Measurements from ENCODE around the gene POLG2. TPM values are rescaled to one million over a fixed set of nuclear protein-coding genes. Genes with fewer than 3 reads are reported as not detected.

Gene POLG2
- total RNA-seq, 1 experiment from 2014 or later: 42.7 TPM

DNA sequence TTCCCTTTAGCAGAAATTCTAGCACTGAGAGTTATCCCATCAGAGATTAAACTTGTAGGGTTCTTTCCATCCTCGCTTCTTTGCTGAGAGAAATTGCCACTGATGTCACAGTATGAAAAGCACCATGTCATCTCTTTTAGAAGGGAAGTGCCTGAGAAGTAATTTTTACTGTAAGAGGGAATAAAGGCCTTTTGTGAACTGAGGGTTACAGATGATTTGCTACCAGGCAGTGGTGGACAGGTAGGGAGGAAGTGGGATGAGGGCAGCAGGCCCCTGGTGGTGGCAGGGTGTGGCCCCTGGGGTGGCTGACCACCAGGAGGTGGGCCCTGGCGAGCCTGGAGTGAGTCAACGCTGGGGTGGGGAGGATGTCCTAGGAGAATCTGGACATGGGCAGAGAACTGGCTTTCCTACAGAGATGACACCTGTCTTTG, 54.3 kb downstream of the POLG2 start (continued):
- TF ChIP-seq, protein P1, sequence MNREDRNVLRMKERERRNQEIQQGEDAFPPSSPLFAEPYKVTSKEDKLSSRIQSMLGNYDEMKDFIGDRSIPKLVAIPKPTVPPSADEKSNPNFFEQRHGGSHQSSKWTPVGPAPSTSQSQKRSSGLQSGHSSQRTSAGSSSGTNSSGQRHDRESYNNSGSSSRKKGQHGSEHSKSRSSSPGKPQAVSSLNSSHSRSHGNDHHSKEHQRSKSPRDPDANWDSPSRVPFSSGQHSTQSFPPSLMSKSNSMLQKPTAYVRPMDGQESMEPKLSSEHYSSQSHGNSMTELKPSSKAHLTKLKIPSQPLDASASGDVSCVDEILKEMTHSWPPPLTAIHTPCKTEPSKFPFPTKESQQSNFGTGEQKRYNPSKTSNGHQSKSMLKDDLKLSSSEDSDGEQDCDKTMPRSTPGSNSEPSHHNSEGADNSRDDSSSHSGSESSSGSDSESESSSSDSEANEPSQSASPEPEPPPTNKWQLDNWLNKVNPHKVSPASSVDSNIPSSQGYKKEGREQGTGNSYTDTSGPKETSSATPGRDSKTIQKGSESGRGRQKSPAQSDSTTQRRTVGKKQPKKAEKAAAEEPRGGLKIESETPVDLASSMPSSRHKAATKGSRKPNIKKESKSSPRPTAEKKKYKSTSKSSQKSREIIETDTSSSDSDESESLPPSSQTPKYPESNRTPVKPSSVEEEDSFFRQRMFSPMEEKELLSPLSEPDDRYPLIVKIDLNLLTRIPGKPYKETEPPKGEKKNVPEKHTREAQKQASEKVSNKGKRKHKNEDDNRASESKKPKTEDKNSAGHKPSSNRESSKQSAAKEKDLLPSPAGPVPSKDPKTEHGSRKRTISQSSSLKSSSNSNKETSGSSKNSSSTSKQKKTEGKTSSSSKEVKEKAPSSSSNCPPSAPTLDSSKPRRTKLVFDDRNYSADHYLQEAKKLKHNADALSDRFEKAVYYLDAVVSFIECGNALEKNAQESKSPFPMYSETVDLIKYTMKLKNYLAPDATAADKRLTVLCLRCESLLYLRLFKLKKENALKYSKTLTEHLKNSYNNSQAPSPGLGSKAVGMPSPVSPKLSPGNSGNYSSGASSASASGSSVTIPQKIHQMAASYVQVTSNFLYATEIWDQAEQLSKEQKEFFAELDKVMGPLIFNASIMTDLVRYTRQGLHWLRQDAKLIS (CRISPR knock-in tag; IDR thresholded peaks at IDR 0.05; ENCODE audit: borderline replicate concordance): no peak
- TF ChIP-seq CTCF (IDR thresholded peaks at IDR 0.05) (no peak), RELA (CRISPR knock-in tag; IDR thresholded peaks at IDR 0.05; ENCODE audit: borderline replicate concordance) (no peak), ZNF671 (CRISPR knock-in tag; IDR thresholded peaks at IDR 0.05) (no peak)
- TF ChIP-seq, protein P2, sequence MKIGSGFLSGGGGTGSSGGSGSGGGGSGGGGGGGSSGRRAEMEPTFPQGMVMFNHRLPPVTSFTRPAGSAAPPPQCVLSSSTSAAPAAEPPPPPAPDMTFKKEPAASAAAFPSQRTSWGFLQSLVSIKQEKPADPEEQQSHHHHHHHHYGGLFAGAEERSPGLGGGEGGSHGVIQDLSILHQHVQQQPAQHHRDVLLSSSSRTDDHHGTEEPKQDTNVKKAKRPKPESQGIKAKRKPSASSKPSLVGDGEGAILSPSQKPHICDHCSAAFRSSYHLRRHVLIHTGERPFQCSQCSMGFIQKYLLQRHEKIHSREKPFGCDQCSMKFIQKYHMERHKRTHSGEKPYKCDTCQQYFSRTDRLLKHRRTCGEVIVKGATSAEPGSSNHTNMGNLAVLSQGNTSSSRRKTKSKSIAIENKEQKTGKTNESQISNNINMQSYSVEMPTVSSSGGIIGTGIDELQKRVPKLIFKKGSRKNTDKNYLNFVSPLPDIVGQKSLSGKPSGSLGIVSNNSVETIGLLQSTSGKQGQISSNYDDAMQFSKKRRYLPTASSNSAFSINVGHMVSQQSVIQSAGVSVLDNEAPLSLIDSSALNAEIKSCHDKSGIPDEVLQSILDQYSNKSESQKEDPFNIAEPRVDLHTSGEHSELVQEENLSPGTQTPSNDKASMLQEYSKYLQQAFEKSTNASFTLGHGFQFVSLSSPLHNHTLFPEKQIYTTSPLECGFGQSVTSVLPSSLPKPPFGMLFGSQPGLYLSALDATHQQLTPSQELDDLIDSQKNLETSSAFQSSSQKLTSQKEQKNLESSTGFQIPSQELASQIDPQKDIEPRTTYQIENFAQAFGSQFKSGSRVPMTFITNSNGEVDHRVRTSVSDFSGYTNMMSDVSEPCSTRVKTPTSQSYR (CRISPR knock-in tag; IDR thresholded peaks at IDR 0.05): no peak
- TF ChIP-seq, protein P3, sequence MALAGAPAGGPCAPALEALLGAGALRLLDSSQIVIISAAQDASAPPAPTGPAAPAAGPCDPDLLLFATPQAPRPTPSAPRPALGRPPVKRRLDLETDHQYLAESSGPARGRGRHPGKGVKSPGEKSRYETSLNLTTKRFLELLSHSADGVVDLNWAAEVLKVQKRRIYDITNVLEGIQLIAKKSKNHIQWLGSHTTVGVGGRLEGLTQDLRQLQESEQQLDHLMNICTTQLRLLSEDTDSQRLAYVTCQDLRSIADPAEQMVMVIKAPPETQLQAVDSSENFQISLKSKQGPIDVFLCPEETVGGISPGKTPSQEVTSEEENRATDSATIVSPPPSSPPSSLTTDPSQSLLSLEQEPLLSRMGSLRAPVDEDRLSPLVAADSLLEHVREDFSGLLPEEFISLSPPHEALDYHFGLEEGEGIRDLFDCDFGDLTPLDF (CRISPR knock-in tag; IDR thresholded peaks at IDR 0.05): no peak

- POLR2A ChIA-PET: no interaction called here
- H3K4me1 Mint-ChIP-seq: no peaks in the 10 kb centered on the region
- no peak for DNase-seq (ENCODE audit: low spot score)
- no peak for TF ChIP-seq CREM (CRISPR knock-in tag; IDR thresholded peaks at IDR 0.05)
- TF ChIP-seq, protein P2 (CRISPR knock-in tag; IDR thresholded peaks at IDR 0.05): no peak
- H3K27ac Mint-ChIP-seq: no peak overlapping the region
- no peak for ATAC-seq
- no peak overlapping the region for H3K4me3 Mint-ChIP-seq
- CTCF ChIA-PET: no interaction called here
- peaks cover 8% of the 10 kb centered on the region for H3K27me3 Mint-ChIP-seq (ENCODE audit: low read depth)
- peaks cover 29% of the 10 kb centered on the region for H3K36me3 Mint-ChIP-seq
- peaks cover 32% of the 10 kb centered on the region for H3K9me3 Mint-ChIP-seq
Measured at GRCh38 chr17:64441772-64442540, 54.9 kb downstream of the POLG2 start.

DNA sequence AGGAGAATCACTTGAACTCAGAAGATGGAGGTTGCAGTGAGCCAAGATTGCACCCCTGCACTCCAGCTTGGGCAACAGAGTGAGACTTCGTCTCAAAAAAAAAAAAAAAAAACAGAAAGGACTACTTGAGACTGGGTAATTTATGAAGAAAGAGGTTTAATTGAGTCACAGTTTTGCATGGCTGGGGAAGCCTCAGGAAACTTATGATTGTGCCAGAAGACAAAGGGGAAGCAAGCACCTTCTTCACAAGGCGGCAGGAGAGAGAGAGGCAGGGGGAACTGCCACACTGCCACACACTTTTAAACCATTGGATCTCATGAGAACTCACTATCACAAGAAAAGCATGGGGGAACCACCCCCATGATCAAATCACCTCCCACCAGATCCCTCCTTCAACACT, 56.9 kb downstream of the POLG2 start:
- H3K27me3 Mint-ChIP-seq (ENCODE audit: low read depth): peaks cover 13% of the 10 kb centered on the region
- H3K4me1 Mint-ChIP-seq: no peaks in the 10 kb centered on the region
- POLR2A ChIA-PET: no interaction called here
- H3K9me3 Mint-ChIP-seq: peaks cover 45% of the 10 kb centered on the region
- H3K27ac Mint-ChIP-seq: no peak overlapping the region
- CTCF ChIA-PET: interaction anchor here (1.0 kb wide), 1 partner anchor 20 kb away, joined by 3 read pairs; no protein-coding TSS in a partner anchor
- no peak for DNase-seq (ENCODE audit: low spot score)
- H3K36me3 Mint-ChIP-seq: peaks cover 42% of the 10 kb centered on the region
- H3K4me3 Mint-ChIP-seq: no peak overlapping the region
- ATAC-seq: no peak
- TF ChIP-seq, protein P4, sequence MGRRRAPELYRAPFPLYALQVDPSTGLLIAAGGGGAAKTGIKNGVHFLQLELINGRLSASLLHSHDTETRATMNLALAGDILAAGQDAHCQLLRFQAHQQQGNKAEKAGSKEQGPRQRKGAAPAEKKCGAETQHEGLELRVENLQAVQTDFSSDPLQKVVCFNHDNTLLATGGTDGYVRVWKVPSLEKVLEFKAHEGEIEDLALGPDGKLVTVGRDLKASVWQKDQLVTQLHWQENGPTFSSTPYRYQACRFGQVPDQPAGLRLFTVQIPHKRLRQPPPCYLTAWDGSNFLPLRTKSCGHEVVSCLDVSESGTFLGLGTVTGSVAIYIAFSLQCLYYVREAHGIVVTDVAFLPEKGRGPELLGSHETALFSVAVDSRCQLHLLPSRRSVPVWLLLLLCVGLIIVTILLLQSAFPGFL (CRISPR knock-in tag; IDR thresholded peaks at IDR 0.05; ENCODE audit: borderline replicate concordance): no peak
- no peak for TF ChIP-seq NR1H2 (CRISPR knock-in tag; IDR thresholded peaks at IDR 0.05)
- TF ChIP-seq NFATC4 (CRISPR knock-in tag; IDR thresholded peaks at IDR 0.05): no peak
- TF ChIP-seq CTCF (IDR thresholded peaks at IDR 0.05): no peak
- no peak for TF ChIP-seq OVOL2 (CRISPR knock-in tag; IDR thresholded peaks at IDR 0.05; ENCODE audit: borderline replicate concordance)
- TF ChIP-seq ZNF121 (CRISPR knock-in tag; IDR thresholded peaks at IDR 0.05): no peak
- no peak for TF ChIP-seq MYBL2 (CRISPR knock-in tag; IDR thresholded peaks at IDR 0.05)
- TF ChIP-seq NFYB (CRISPR knock-in tag; conservative IDR thresholded peaks at IDR 0.05; ENCODE audit: low read depth): no peak
- TF ChIP-seq ZNF416 (CRISPR knock-in tag; IDR thresholded peaks at IDR 0.05): no peak
